ENCODE results near the gene KRTAP5-10.
"Not testable (repeated sequence)": the region's sequence is repeated elsewhere in the genome, so short reads cannot be mapped to it uniquely, and the experiment has no call there.

Gene KRTAP5-10

GRCh38 chr11:71565263-71565662 is at the start of gene KRTAP5-10:
Gene KRTAP5-10 (plus strand): TSS chr11:71565563. CDS start chr11:71565588, 25 bp downstream.
- no peaks in the 10 kb centered on the region for H3K36me3 ChIP-seq (replicated peaks)
- in situ Hi-C loops (cut with MboI; ENCODE audit: low sequenced_read_pairs), result no loop called here

GRCh38 chr11:71518506-71519471 is 46.6 kb upstream of the KRTAP5-10 start:
- Histone ChIP-seq H3K27me3 (ENCODE audit: low read depth) (no peaks in the 10 kb centered on the region), H3K9me3 (no peaks in the 10 kb centered on the region), H3K4me3 (no peak overlapping the region), H3K4me1 (no peaks in the 10 kb centered on the region), H3K36me3 (replicated peaks) (no peaks in the 10 kb centered on the region)
- in situ Hi-C loops (cut with MboI; ENCODE audit: low sequenced_read_pairs), result no loop called here
- no peak for DNase-seq (ENCODE audit: low spot score in 2 of 2)

More at GRCh38 chr11:71565263-71565662, at the start of gene KRTAP5-10:
- Histone ChIP-seq H3K9me3 (no peaks in the 10 kb centered on the region; the same call in 1 of the 2 replicates), H3K4me1 (no peaks in the 10 kb centered on the region), H3K4me3 (no peak within 1 kb of the TSS), H3K27me3 (ENCODE audit: low read depth) (peaks cover 24% of the 10 kb centered on the region)
- DNase-seq (ENCODE audit: low spot score in 2 of 2), result no peak

GRCh38 chr11:71519546-71519945 is 45.8 kb upstream of the KRTAP5-10 start:
- H3K36me3 ChIP-seq (replicated peaks), result no peaks in the 10 kb centered on the region
- H3K4me1 ChIP-seq, result no peaks in the 10 kb centered on the region
- in situ Hi-C loops (cut with MboI; ENCODE audit: low sequenced_read_pairs), result no loop called here
- H3K4me3 ChIP-seq, result no peak overlapping the region
- no peaks in the 10 kb centered on the region for H3K27me3 ChIP-seq (ENCODE audit: low read depth)
- no peak for DNase-seq (ENCODE audit: low spot score in 2 of 2)
- no peaks in the 10 kb centered on the region for H3K9me3 ChIP-seq

GRCh38 chr11:71525188-71525937 is 40.0 kb upstream of the KRTAP5-10 start:
- Histone ChIP-seq H3K27me3 (ENCODE audit: low read depth) (no peaks in the 10 kb centered on the region), H3K36me3 (replicated peaks) (no peaks in the 10 kb centered on the region), H3K4me3 (no peak overlapping the region), H3K4me1 (no peaks in the 10 kb centered on the region), H3K9me3 (no peaks in the 10 kb centered on the region)
- DNase-seq (ENCODE audit: low spot score in 2 of 2), result no peak
- in situ Hi-C loops (cut with MboI; ENCODE audit: low sequenced_read_pairs), result no loop called here

- DNase-seq (ENCODE audit: low spot score in 2 of 2), result no peak
- Histone ChIP-seq H3K9me3 (no peaks in the 10 kb centered on the region), H3K27me3 (ENCODE audit: low read depth) (no peaks in the 10 kb centered on the region), H3K36me3 (replicated peaks) (no peaks in the 10 kb centered on the region), H3K4me1 (no peaks in the 10 kb centered on the region), H3K4me3 (no peak overlapping the region)
- in situ Hi-C loops (cut with MboI; ENCODE audit: low sequenced_read_pairs), result no loop called here
Observed at GRCh38 chr11:71525938-71526495, 39.3 kb upstream of the KRTAP5-10 start.

GRCh38 chr11:71526796-71527575 is 38.4 kb upstream of the KRTAP5-10 start, which contains the start of gene KRTAP5-7:
Gene KRTAP5-7 (plus strand): TSS chr11:71527267. CDS start chr11:71527301, 34 bp downstream.
- H3K4me3 ChIP-seq; H3K4me1 ChIP-seq; H3K27me3 ChIP-seq (ENCODE audit: low read depth); H3K36me3 ChIP-seq (replicated peaks); H3K9me3 ChIP-seq; DNase-seq (ENCODE audit: low spot score in 2 of 2); in situ Hi-C loops (cut with MboI; ENCODE audit: low sequenced_read_pairs): not testable (repeated sequence)

- H3K9me3 ChIP-seq, result no peaks in the 10 kb centered on the region
- in situ Hi-C loops (cut with MboI; ENCODE audit: low sequenced_read_pairs), result no loop called here
- no peak for DNase-seq (ENCODE audit: low spot score in 2 of 2)
- H3K27me3 ChIP-seq (ENCODE audit: low read depth), result no peaks in the 10 kb centered on the region
- no peaks in the 10 kb centered on the region for H3K36me3 ChIP-seq (replicated peaks)
- no peak overlapping the region for H3K4me3 ChIP-seq
- no peaks in the 10 kb centered on the region for H3K4me1 ChIP-seq
Observed at GRCh38 chr11:71527576-71528210, 37.7 kb upstream of the KRTAP5-10 start.

- in situ Hi-C loops (cut with MboI; ENCODE audit: low sequenced_read_pairs), result no loop called here
- H3K36me3 ChIP-seq (replicated peaks), result no peaks in the 10 kb centered on the region
- no peaks in the 10 kb centered on the region for H3K27me3 ChIP-seq (ENCODE audit: low read depth)
- no peaks in the 10 kb centered on the region for H3K9me3 ChIP-seq
- H3K4me3 ChIP-seq, result no peak overlapping the region
- DNase-seq (ENCODE audit: low spot score in 2 of 2), result no peak
- no peaks in the 10 kb centered on the region for H3K4me1 ChIP-seq
Observed at GRCh38 chr11:71530602-71531001, 34.8 kb upstream of the KRTAP5-10 start.

- in situ Hi-C loops (cut with MboI; ENCODE audit: low sequenced_read_pairs), result no loop called here
- Histone ChIP-seq H3K36me3 (replicated peaks) (no peaks in the 10 kb centered on the region), H3K9me3 (no peaks in the 10 kb centered on the region), H3K4me1 (no peaks in the 10 kb centered on the region), H3K27me3 (ENCODE audit: low read depth) (no peaks in the 10 kb centered on the region), H3K4me3 (no peak overlapping the region)
- no peak for DNase-seq (ENCODE audit: low spot score in 2 of 2)
Observed at GRCh38 chr11:71532036-71532610, 33.2 kb upstream of the KRTAP5-10 start.

GRCh38 chr11:71534711-71535608 is 30.4 kb upstream of the KRTAP5-10 start:
- in situ Hi-C loops (cut with MboI; ENCODE audit: low sequenced_read_pairs), result not testable (repeated sequence)

GRCh38 chr11:71535825-71536224 is 29.5 kb upstream of the KRTAP5-10 start:
- DNase-seq (ENCODE audit: low spot score in 2 of 2), result no peak
- no peaks in the 10 kb centered on the region for H3K27me3 ChIP-seq (ENCODE audit: low read depth)
- H3K9me3 ChIP-seq, result no peaks in the 10 kb centered on the region
- H3K36me3 ChIP-seq (replicated peaks), result no peaks in the 10 kb centered on the region
- no peak overlapping the region for H3K4me3 ChIP-seq
- no peaks in the 10 kb centered on the region for H3K4me1 ChIP-seq
- in situ Hi-C loops (cut with MboI; ENCODE audit: low sequenced_read_pairs), result no loop called here

More at GRCh38 chr11:71534711-71535608, 30.4 kb upstream of the KRTAP5-10 start:
- not testable (repeated sequence) for H3K9me3 ChIP-seq; DNase-seq (ENCODE audit: low spot score in 2 of 2); H3K27me3 ChIP-seq (ENCODE audit: low read depth); H3K4me3 ChIP-seq; H3K36me3 ChIP-seq (replicated peaks); H3K4me1 ChIP-seq

- DNase-seq (ENCODE audit: low spot score in 2 of 2), result no peak
- in situ Hi-C loops (cut with MboI; ENCODE audit: low sequenced_read_pairs), result no loop called here
- H3K36me3 ChIP-seq (replicated peaks), result no peaks in the 10 kb centered on the region
- no peaks in the 10 kb centered on the region for H3K4me1 ChIP-seq
- no peaks in the 10 kb centered on the region for H3K27me3 ChIP-seq (ENCODE audit: low read depth)
- H3K9me3 ChIP-seq, result no peaks in the 10 kb centered on the region
- no peak overlapping the region for H3K4me3 ChIP-seq
Observed at GRCh38 chr11:71537537-71537936, 27.8 kb upstream of the KRTAP5-10 start.
